ENCODE results near the gene CREM.

CREM gene

GRCh38 chr10:35226507-35226906 is 99.9 kb downstream of the CREM start:
- H3K9me3 ChIP-seq = no peaks in the 10 kb centered on the region
- no peak overlapping the region for H3K4me3 ChIP-seq (ENCODE audit: low read depth in 1 of 2, low read length in 1 of 2)
- peak overlapping the region; percentile 77 for H3K27ac ChIP-seq
- peaks cover 16 to 19% of the 10 kb centered on the region in 2 experiments for H3K4me1 ChIP-seq (ENCODE audit: control insufficient read depth in 1 of 2, insufficient read depth in 1 of 2, low read depth in 1 of 2, low read length in 1 of 2)
- H3K27me3 ChIP-seq = no peaks in the 10 kb centered on the region
- no peak for TF ChIP-seq CTCF (IDR thresholded peaks at IDR 0.05)
- no peaks in the 10 kb centered on the region for H3K36me3 ChIP-seq

- H3K36me3 ChIP-seq = no peaks in the 10 kb centered on the region
- H3K27ac ChIP-seq = no peak overlapping the region
- H3K9me3 ChIP-seq = no peaks in the 10 kb centered on the region
- TF ChIP-seq CTCF (IDR thresholded peaks at IDR 0.05) = no peak
- H3K27me3 ChIP-seq = no peaks in the 10 kb centered on the region
- H3K4me3 ChIP-seq (ENCODE audit: low read depth in 1 of 2, low read length in 1 of 2) = no peak overlapping the region
- H3K4me1 ChIP-seq (ENCODE audit: control insufficient read depth in 1 of 2, insufficient read depth in 1 of 2, low read depth in 1 of 2, low read length in 1 of 2) = peaks cover 16 to 19% of the 10 kb centered on the region in 2 experiments
Measured at GRCh38 chr10:35228058-35228457, 101.4 kb downstream of the CREM start.

- H3K27ac ChIP-seq = no peak overlapping the region
- H3K27me3 ChIP-seq = no peaks in the 10 kb centered on the region
- no peak overlapping the region for H3K4me3 ChIP-seq (ENCODE audit: low read depth in 1 of 2, low read length in 1 of 2)
- H3K36me3 ChIP-seq = no peaks in the 10 kb centered on the region
- no peaks in the 10 kb centered on the region for H3K9me3 ChIP-seq
- peaks cover 0 to 3% of the 10 kb centered on the region in 2 experiments for H3K4me1 ChIP-seq (ENCODE audit: control insufficient read depth in 1 of 2, insufficient read depth in 1 of 2, low read depth in 1 of 2, low read length in 1 of 2)
- no peak for TF ChIP-seq CTCF (IDR thresholded peaks at IDR 0.05)
Measured at GRCh38 chr10:35231646-35232045, 105.0 kb downstream of the CREM start.

GRCh38 chr10:35232527-35232926 is 105.9 kb downstream of the CREM start:
- no peaks in the 10 kb centered on the region for H3K27me3 ChIP-seq
- H3K4me1 ChIP-seq (ENCODE audit: control insufficient read depth in 1 of 2, insufficient read depth in 1 of 2, low read depth in 1 of 2, low read length in 1 of 2) = no peaks in the 10 kb centered on the region
- no peak overlapping the region for H3K27ac ChIP-seq
- H3K9me3 ChIP-seq = no peaks in the 10 kb centered on the region
- no peak for TF ChIP-seq CTCF (IDR thresholded peaks at IDR 0.05)
- no peaks in the 10 kb centered on the region for H3K36me3 ChIP-seq
- H3K4me3 ChIP-seq (ENCODE audit: low read depth in 1 of 2, low read length in 1 of 2) = no peak overlapping the region

- Histone ChIP-seq H3K27ac (no peak overlapping the region), H3K36me3 (no peaks in the 10 kb centered on the region), H3K4me1 (ENCODE audit: control insufficient read depth in 1 of 2, insufficient read depth in 1 of 2, low read depth in 1 of 2, low read length in 1 of 2) (no peaks in the 10 kb centered on the region), H3K27me3 (no peaks in the 10 kb centered on the region), H3K4me3 (ENCODE audit: low read depth in 1 of 2, low read length in 1 of 2) (no peak overlapping the region), H3K9me3 (no peaks in the 10 kb centered on the region)
- TF ChIP-seq CTCF (IDR thresholded peaks at IDR 0.05) = no peak
Measured at GRCh38 chr10:35234073-35234472, 107.4 kb downstream of the CREM start.

GRCh38 chr10:35236739-35237138 is 110.1 kb downstream of the CREM start:
- H3K9me3 ChIP-seq = no peaks in the 10 kb centered on the region
- no peak for TF ChIP-seq CTCF (IDR thresholded peaks at IDR 0.05)
- H3K4me1 ChIP-seq (ENCODE audit: control insufficient read depth in 1 of 2, insufficient read depth in 1 of 2, low read depth in 1 of 2, low read length in 1 of 2) = no peaks in the 10 kb centered on the region
- H3K27ac ChIP-seq = no peak overlapping the region
- H3K36me3 ChIP-seq = no peaks in the 10 kb centered on the region
- H3K4me3 ChIP-seq (ENCODE audit: low read depth in 1 of 2, low read length in 1 of 2) = no peak overlapping the region
- H3K27me3 ChIP-seq = no peaks in the 10 kb centered on the region
